Measurements from ENCODE around the gene CLRN3. TPM values are rescaled to one million over a fixed set of nuclear protein-coding genes. Genes with fewer than 3 reads are reported as not detected.

The CLRN3 gene
- total RNA-seq, 1 experiment from 2014 or later = not detected

DNA sequence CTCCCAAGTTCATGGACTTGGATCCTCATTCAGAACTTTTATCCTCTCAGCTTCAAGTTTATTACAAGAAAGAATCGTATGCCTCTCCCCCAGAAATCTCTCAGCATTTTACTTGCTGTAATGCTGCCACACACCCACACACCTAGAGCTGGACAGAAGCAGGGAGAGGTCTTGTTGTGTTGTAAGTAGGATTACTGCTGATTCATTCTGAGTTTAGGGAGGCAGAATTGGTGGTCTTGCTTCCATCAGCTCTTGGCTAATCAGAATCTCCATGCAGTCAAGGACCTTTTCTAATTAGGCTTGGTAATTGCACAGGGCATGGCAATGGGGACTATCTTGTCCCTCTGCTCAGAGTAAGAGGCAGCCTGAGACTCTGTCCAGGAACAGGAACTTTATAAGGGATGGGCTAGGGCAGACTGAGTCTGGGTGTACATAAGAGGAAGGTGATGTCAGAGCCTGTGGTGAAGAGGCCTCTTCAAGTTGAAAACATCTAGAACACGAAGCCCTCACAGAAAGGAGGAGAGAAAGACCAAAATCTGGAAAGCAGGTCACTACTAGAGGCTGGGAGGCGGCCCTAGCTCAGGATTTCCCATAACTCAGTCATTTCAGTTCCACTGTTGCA lies 7.1 kb upstream of the CLRN3 start:
- Histone ChIP-seq H3K27me3 (ENCODE audit: insufficient read depth, low read depth) (no peaks in the 10 kb centered on the region), H3K36me3 (ENCODE audit: low read depth) (no peaks in the 10 kb centered on the region), H3F3A (ENCODE audit: insufficient read depth, low read depth) (no peaks in the 10 kb centered on the region), H3K9me2 (ENCODE audit: insufficient read depth) (no peaks in the 10 kb centered on the region), H3K79me2 (ENCODE audit: low read depth) (no peaks in the 10 kb centered on the region), H4K20me1 (ENCODE audit: insufficient read depth) (no peaks in the 10 kb centered on the region), H3K4me2 (no peak overlapping the region), H3K9me3 (ENCODE audit: insufficient read depth, low read depth) (no peaks in the 10 kb centered on the region), H3K4me1 (replicated peaks; ENCODE audit: insufficient read depth) (no peaks in the 10 kb centered on the region), H3K4me3 (no peak overlapping the region), H3K27ac (no peak overlapping the region), H2AFZ (no peak overlapping the region)
- no TSS peak for BruUV-seq (replicated peaks)
- ChIA-PET POLR2A (ENCODE audit: unreplicated experiment) (no interaction called here), CTCF (no interaction called here)
- TF ChIP-seq EZH2 (IDR thresholded peaks at IDR 0.05; ENCODE audit: low read depth) (no peak), CTCF (conservative IDR thresholded peaks at IDR 0.05) (no peak)
- DNase-seq = no peak
- intact Hi-C loops (cut with micrococcal nuclease; ENCODE audit: unreplicated experiment) = no loop called here

- no peaks in the 10 kb centered on the region for H3K9me2 ChIP-seq (ENCODE audit: insufficient read depth)
- DNase-seq = no peak
- TF ChIP-seq EZH2 (IDR thresholded peaks at IDR 0.05; ENCODE audit: low read depth) (no peak), CTCF (conservative IDR thresholded peaks at IDR 0.05) (no peak)
- no peak overlapping the region for H2AFZ ChIP-seq
- no peak overlapping the region for H3K4me2 ChIP-seq
- no peaks in the 10 kb centered on the region for H4K20me1 ChIP-seq (ENCODE audit: insufficient read depth)
- H3K4me3 ChIP-seq = no peak overlapping the region
- H3K4me1 ChIP-seq (replicated peaks; ENCODE audit: insufficient read depth) = no peaks in the 10 kb centered on the region
- no peaks in the 10 kb centered on the region for H3F3A ChIP-seq (ENCODE audit: insufficient read depth, low read depth)
- POLR2A ChIA-PET (ENCODE audit: unreplicated experiment) = no interaction called here
- no peaks in the 10 kb centered on the region for H3K27me3 ChIP-seq (ENCODE audit: insufficient read depth, low read depth)
- H3K27ac ChIP-seq = no peak overlapping the region
- no peaks in the 10 kb centered on the region for H3K79me2 ChIP-seq (ENCODE audit: low read depth)
- no peaks in the 10 kb centered on the region for H3K9me3 ChIP-seq (ENCODE audit: insufficient read depth, low read depth)
- CTCF ChIA-PET = no interaction called here
- no TSS peak for BruUV-seq (replicated peaks)
- H3K36me3 ChIP-seq (ENCODE audit: low read depth) = no peaks in the 10 kb centered on the region
- intact Hi-C loops (cut with micrococcal nuclease; ENCODE audit: unreplicated experiment) = no loop called here
Observed at GRCh38 chr10:127897177-127897576, 4.4 kb upstream of the CLRN3 start.

GRCh38 chr10:127896590-127896989 lies 3.8 kb upstream of the CLRN3 start:
- TF ChIP-seq EZH2 (IDR thresholded peaks at IDR 0.05; ENCODE audit: low read depth) (no peak), CTCF (conservative IDR thresholded peaks at IDR 0.05) (no peak)
- DNase-seq = no peak
- H3K27me3 ChIP-seq (ENCODE audit: insufficient read depth, low read depth) = no peaks in the 10 kb centered on the region
- no peak overlapping the region for H3K4me3 ChIP-seq
- no peaks in the 10 kb centered on the region for H3K4me1 ChIP-seq (replicated peaks; ENCODE audit: insufficient read depth)
- intact Hi-C loops (cut with micrococcal nuclease; ENCODE audit: unreplicated experiment) = no loop called here
- H3K4me2 ChIP-seq = no peak overlapping the region
- H3K9me2 ChIP-seq (ENCODE audit: insufficient read depth) = no peaks in the 10 kb centered on the region
- H3K27ac ChIP-seq = no peak overlapping the region
- CTCF ChIA-PET = no interaction called here
- no peak overlapping the region for H2AFZ ChIP-seq
- BruUV-seq (replicated peaks) = no TSS peak
- no peaks in the 10 kb centered on the region for H3F3A ChIP-seq (ENCODE audit: insufficient read depth, low read depth)
- no peaks in the 10 kb centered on the region for H3K36me3 ChIP-seq (ENCODE audit: low read depth)
- H3K79me2 ChIP-seq (ENCODE audit: low read depth) = no peaks in the 10 kb centered on the region
- no peaks in the 10 kb centered on the region for H4K20me1 ChIP-seq (ENCODE audit: insufficient read depth)
- no peaks in the 10 kb centered on the region for H3K9me3 ChIP-seq (ENCODE audit: insufficient read depth, low read depth)
- POLR2A ChIA-PET (ENCODE audit: unreplicated experiment) = no interaction called here

All from PC-9 (cell line).